HG03060 (cell line): ENCODE measurements around the gene ANK3.
"Not testable (repeated sequence)": the region's sequence is repeated elsewhere in the genome, so short reads cannot be mapped to it uniquely, and the experiment has no call there.

ENCODE experiments used
- ATAC-seq: cut with Tn5 transposase; IDR thresholded peaks from one replicate; pipeline ENCODE4 v1.9.1; 2021; ENCODE audit warnings: low read depth, moderate number of reproducible peaks; ENCODE audit not compliant: unreplicated experiment

Gene ANK3

GRCh38 chr10:60311821-60312220 lies 77.9 kb downstream of the ANK3 start:
- ATAC-seq: no peak

- ATAC-seq: no peak
Observed at GRCh38 chr10:60310740-60311139, 78.9 kb downstream of the ANK3 start.

- no peak for ATAC-seq
Observed at GRCh38 chr10:60309891-60310290, 79.8 kb downstream of the ANK3 start.

- no peak for ATAC-seq
Observed at GRCh38 chr10:60309371-60309770, 80.3 kb downstream of the ANK3 start.

GRCh38 chr10:60305380-60305892 lies 84.2 kb downstream of the ANK3 start:
- ATAC-seq: no peak

- ATAC-seq: no peak
Observed at GRCh38 chr10:60304829-60305379, 84.8 kb downstream of the ANK3 start.

- ATAC-seq: no peak
Observed at GRCh38 chr10:60303778-60304177, 85.9 kb downstream of the ANK3 start.

GRCh38 chr10:60299961-60300883 lies 89.5 kb downstream of the ANK3 start:
- ATAC-seq: no peak

- no peak for ATAC-seq
Observed at GRCh38 chr10:60299390-60299778, 90.3 kb downstream of the ANK3 start.

- ATAC-seq: no peak
Observed at GRCh38 chr10:60298408-60299389, 91.0 kb downstream of the ANK3 start.

- ATAC-seq: no peak
Observed at GRCh38 chr10:60296073-60296472, 93.6 kb downstream of the ANK3 start.

GRCh38 chr10:60295028-60295937 lies 94.4 kb downstream of the ANK3 start:
- no peak for ATAC-seq

- ATAC-seq: no peak
Observed at GRCh38 chr10:60293581-60294175, 96.0 kb downstream of the ANK3 start.

- ATAC-seq: no peak
Observed at GRCh38 chr10:60292998-60293397, 96.7 kb downstream of the ANK3 start.

- not testable (repeated sequence) for ATAC-seq
Observed at GRCh38 chr10:60292536-60292935, 97.1 kb downstream of the ANK3 start.

- no peak for ATAC-seq
Observed at GRCh38 chr10:60291344-60291930, 98.2 kb downstream of the ANK3 start.

- no peak for ATAC-seq
Observed at GRCh38 chr10:60290558-60290957, 99.1 kb downstream of the ANK3 start.

GRCh38 chr10:60289800-60290199 lies 99.9 kb downstream of the ANK3 start:
- ATAC-seq: no peak

- ATAC-seq: no peak
Observed at GRCh38 chr10:60288256-60288655, 101.4 kb downstream of the ANK3 start.
